GM18505 (cell line): ENCODE measurements around the gene ADCY7.

Source experiments
- ATAC-seq: cut with Tn5 transposase; IDR thresholded peaks from one replicate; pipeline ENCODE4 v1.9.1; 2021; ENCODE audit not compliant: unreplicated experiment
- POLR2A ChIP-seq: IDR thresholded peaks from 4 replicates; pipeline ENCODE4 v1.6.1; 2011; ENCODE audit warnings: borderline replicate concordance; ENCODE audit not compliant: insufficient read depth, insufficient read length; ENCODE audit errors: extremely low read depth

ADCY7 gene

GRCh38 chr16:50274326-50275097, 8.2 kb downstream of the ADCY7 start:
- TF ChIP-seq POLR2A: peak; percentile 73
- peak; percentile 37 for ATAC-seq

- ATAC-seq: no peak
- TF ChIP-seq POLR2A: no peak
Observed at GRCh38 chr16:50275098-50275415, 8.7 kb downstream of the ADCY7 start.

- TF ChIP-seq POLR2A: no peak
- ATAC-seq: no peak
Observed at GRCh38 chr16:50275428-50276325, 9.3 kb downstream of the ADCY7 start.

DNA sequence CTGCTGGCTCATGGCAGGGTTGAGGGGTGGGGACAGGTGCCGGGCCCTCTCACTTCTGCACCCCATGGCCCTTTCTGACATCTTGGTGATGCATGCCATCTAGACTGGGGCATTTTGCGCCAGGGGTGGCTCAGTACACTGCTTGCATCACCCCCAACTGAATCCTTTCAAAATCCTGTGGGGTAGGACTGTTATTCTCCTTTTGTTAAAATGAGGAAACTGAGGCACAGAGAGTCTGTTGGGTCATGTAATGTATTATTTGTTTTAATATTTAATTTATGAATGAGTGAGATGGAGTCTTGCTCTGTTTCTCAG, 9.9 kb downstream of the ADCY7 start:
- no peak for ATAC-seq
- TF ChIP-seq POLR2A: no peak

DNA sequence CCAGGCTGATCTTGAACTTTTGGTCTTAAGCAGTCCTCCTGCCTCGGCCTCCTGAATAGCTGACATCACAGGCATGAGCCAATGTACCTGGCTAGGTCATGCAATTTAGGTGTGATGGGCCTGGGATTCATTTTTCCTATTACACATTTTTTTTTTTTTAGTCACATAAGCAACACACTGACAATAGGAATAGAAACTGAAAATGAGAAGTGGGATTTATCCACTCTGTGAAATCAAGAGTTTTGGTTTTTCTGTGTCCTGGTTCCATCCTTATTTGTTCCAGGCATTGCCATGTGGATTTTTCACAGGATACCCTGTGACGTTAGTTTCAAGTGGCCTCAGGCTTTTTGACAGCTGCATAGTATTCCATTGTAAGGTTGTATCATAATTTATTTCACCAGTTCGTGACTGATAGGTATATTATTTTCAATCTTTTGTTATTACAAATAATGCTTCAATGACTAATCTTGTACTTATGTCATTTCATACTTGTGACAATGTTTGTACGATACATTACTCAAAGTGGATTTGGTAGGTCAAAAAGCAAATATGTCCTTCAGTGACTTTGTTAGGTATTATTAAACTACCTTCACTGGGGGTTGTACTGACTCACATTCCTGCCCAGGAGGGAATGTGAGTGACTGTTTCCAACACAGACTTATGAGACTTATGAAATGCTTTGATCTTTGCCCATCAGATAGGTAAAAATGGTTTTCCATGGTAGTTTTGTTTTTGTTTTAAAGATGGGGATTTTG, 10.6 kb downstream of the ADCY7 start:
- no peak for TF ChIP-seq POLR2A
- no peak for ATAC-seq

DNA sequence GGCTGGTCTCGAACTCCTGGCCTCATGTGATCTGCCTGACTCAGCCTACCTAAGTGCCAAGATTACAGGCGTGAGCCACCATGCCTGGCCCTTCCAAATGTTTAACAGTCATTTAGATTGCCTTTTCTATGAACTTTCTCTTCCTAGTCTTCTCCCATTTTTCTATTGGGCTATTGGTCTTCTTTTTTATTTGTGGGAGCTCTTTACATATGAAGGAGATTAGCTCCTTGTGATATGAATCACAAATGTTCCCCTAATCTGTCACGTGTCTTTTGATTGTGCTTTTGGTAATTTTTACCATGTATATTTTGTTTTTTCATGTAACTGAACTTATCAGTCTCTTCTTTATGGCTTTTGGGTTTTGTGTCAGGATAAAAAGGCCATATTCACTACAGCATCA, 11.9 kb downstream of the ADCY7 start:
- ATAC-seq: no peak
- TF ChIP-seq POLR2A: no peak

DNA sequence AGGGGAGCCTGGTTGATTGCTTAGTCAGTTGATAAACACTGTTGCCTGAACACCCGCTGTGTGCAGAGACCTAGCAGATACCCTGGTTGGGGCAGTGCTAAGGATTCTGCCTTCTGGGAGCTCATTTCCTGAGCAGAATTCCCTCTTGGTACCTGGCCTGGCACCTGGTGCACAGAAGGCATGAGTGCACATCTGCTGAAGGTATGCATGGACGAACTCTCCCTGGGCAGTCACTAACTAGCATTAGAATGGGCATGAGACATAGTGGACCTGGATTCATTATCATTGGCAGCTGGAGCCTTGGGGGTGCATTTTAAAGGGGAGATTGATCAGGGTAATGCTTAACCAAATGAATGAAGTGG, 13.1 kb downstream of the ADCY7 start:
- no peak for TF ChIP-seq POLR2A
- ATAC-seq: no peak

DNA sequence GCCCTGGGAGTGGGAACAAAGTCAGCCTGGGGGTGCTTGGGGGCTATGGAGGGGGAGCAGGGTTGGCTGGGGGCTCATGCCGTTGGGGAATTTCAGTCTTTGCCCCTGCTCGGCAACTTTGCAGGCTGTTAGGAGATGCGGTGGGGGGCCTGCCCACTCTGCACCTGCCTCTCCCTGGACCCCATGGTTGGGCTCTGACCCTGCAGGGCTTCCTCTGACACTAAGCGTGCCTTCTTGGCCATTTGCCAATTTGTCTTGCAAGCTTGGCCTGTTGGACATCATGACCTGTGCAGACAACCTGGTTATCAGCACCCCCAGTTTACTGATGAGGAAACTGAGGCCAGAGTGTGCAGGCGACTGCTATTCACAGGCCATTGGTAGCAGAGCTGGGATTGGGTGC, 14.6 kb downstream of the ADCY7 start:
- ATAC-seq: no peak
- TF ChIP-seq POLR2A: no peak

DNA sequence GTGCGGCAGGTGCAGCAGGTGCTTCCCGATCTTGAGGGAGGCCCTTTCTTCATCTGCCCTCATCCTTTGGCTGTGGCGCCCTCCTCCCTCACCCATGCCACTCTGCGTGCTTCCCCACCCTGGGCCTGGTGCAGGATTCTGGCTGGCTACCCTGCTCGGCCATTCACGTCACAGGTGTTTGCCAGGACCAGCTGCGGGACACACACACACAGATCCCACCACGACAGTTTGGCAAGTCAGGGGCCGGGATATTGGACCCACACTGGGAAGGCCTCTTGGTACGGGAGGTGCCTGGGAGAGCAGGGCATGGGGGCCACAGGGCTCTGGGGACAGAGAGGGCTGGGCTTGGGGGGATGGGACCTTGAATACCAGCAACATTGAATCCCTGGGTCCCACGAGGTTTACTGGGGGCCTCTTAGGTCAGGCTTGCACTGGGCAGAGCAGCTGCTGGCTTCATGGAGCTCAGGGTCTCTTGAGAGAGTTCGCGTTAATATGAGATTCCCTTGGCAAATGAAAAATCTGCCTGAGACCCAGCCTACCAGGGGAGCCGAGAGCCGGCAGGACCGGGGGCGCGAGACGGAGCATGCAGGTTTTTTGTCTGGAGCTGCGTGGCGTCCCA, 15.1 kb downstream of the ADCY7 start:
- no peak for ATAC-seq
- no peak for TF ChIP-seq POLR2A

DNA sequence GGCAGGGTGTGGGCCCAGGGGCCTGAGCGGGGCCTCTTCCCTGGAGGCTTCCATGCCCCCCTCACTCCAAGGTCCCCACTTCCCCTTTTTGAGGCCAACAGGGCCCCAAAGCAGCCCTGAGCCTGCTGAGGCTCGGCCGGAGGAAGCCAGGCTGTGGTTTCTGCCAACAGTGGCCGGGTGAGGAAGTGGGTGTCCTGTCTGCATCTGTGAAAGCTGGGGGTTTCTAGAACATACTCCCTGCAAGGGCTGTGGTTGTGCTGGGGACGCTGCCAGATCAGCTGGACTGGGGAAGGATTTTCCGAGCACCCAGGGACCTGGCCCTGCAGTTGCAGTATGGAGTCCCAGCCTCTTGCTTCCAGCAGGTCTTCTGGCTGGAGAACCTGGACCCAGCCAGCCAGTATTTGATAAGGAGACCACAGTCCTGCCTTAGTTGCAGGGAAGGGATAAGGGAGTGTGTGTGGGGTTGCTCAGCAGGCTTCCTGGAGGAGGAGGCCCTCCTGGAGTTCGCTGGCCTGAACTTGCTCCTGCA, 15.7 kb downstream of the ADCY7 start:
- TF ChIP-seq POLR2A: no peak
- peak; percentile 79 for ATAC-seq

GRCh38 chr16:50282955-50283631, 16.7 kb downstream of the ADCY7 start:
- no peak for TF ChIP-seq POLR2A
- no peak for ATAC-seq

GRCh38 chr16:50284131-50284911, 18.0 kb downstream of the ADCY7 start:
- no peak for TF ChIP-seq POLR2A

More at GRCh38 chr16:50284131-50284911, 18.0 kb downstream of the ADCY7 start:
- no peak for ATAC-seq
